ENCODE data around the gene LRGUK.

- TF ChIP-seq POLR2A (IDR thresholded peaks at IDR 0.05; ENCODE audit: low read depth, low read length) (no peak), BHLHE40 (IDR thresholded peaks at IDR 0.05; ENCODE audit: low read depth, low read length) (no peak), RAD21 (IDR thresholded peaks at IDR 0.05; ENCODE audit: low read length) (no peak), CTCF (conservative IDR thresholded peaks at IDR 0.05; ENCODE audit: low read depth, low read length) (no peak)
Measured at GRCh38 chr7:134176037-134176350, 48.9 kb downstream of the LRGUK start.
